Testis (tissue), 2 donors: ENCODE results near the gene RSL1D1.

Experiments used
- POLR2A ChIP-seq: fragments of 450-650 bp; IDR thresholded peaks from one replicate; pipeline ENCODE4 v1.6.1; 2017; ENCODE audit warnings: antibody characterized with exemption, mild to moderate bottlenecking, moderate library complexity
- TF ChIP-seq, protein P1 (sequence below), 3 experiments: fragments of 450-650 bp in 2 of 3; fragments of 200-600 bp in 1 of 3; sonication (generic) in 1 of 3; IDR thresholded peaks; one replicate each; pipeline ENCODE4 v1.5.1; 2016 to 2019; ENCODE audit warnings: antibody characterized with exemption in 3 of 3, mild to moderate bottlenecking in 2 of 3, moderate library complexity in 1 of 3

DNA sequence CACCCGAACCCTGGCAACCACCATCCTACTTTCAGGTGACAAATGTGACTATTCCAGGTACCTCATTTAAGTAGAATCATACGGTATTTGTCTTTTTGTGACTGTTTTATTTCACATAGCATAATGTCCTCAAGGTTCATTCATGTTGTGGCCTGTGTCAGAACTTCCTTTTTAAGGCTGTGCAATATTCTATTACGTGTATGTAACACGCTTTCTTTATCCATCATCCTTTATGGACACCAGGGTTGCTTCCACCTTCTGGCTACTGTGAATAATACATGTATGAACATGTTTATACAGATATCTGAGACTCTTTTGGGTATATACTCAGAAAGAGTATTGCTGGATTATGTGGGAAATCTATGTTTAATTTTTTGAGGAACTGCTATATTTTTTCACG lies 28.7 kb upstream of the RSL1D1 start:
- TF ChIP-seq, protein P1, sequence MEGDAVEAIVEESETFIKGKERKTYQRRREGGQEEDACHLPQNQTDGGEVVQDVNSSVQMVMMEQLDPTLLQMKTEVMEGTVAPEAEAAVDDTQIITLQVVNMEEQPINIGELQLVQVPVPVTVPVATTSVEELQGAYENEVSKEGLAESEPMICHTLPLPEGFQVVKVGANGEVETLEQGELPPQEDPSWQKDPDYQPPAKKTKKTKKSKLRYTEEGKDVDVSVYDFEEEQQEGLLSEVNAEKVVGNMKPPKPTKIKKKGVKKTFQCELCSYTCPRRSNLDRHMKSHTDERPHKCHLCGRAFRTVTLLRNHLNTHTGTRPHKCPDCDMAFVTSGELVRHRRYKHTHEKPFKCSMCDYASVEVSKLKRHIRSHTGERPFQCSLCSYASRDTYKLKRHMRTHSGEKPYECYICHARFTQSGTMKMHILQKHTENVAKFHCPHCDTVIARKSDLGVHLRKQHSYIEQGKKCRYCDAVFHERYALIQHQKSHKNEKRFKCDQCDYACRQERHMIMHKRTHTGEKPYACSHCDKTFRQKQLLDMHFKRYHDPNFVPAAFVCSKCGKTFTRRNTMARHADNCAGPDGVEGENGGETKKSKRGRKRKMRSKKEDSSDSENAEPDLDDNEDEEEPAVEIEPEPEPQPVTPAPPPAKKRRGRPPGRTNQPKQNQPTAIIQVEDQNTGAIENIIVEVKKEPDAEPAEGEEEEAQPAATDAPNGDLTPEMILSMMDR (IDR thresholded peaks at IDR 0.05): no peak
- TF ChIP-seq POLR2A: no peak
